ACHN (cell line): Measurements from ENCODE around the gene BEND3.
A peak's percentile ranks its signal among the peaks of the same experiment; 100 is the strongest.
"Not testable (repeated sequence)": the region's sequence is repeated elsewhere in the genome, so short reads cannot be mapped to it uniquely, and the experiment has no call there.

Experiments
- DNase-seq: peaks from one replicate; pipeline ENCODE4 v3.0.0-alpha.2; 2015
- in situ Hi-C: cut with HindIII; loops from 2 replicates; pipeline ENCODE4 v1.10.0; 2017; ENCODE audit warnings: low sequenced_read_pairs, low pct_ligation_motif_present, low pct_unique_long_range_greater_than_20kb

The BEND3 gene

DNA sequence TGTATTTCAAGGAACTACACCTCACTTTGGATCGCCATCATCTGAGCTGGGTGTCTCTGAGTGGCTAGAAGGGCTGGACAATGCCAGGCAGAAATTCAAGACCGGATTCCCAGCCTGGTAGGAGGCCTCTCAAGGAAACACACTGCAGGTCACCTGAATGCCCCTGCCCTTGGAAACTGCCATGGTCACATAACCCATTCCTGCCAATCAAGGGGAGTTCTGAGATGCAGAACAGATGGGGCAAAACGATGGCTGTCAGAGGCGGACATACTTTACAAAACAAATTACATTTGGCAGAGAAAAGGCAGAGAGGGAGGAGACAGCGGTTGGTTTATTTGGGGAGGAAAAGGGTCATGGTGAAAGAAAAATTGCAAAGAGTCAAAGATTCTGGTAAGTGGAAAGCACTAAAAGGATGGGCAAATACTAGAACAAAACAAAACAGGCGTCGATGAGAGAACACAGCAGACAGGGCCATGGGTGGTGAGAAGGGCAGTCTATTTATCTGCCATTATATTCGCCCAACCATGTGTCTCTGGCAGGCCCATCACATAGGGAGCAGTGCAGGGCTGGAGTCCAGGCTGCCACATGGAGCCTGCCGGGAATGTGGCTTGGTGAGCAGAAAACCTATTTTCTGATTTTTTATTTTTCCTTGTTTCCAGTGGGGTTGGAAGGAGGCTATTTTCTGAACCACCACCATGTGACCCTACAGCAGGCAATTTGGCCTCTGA lies 13.5 kb downstream of the BEND3 start:
- DNase-seq, result no peak
- in situ Hi-C loops, result no loop called here

DNA sequence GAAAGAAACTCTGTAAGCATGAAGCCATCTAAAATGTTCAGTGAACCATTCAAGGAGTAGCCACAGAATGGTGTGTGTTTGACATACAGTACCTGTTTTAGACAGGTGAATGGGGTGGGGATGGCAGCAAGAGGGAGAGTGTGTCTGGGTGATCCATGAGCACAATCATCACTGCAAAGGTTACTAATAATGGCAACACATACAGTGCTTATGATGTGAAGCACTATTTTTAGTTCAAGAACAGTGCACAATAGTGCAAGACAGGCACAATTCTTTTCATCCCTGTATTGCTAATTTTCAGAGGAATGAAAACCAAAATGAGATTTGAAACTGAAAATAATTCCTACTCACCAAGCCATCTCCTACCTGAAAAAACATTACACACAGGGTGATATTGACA lies 14.1 kb downstream of the BEND3 start:
- DNase-seq, result no peak

DNA sequence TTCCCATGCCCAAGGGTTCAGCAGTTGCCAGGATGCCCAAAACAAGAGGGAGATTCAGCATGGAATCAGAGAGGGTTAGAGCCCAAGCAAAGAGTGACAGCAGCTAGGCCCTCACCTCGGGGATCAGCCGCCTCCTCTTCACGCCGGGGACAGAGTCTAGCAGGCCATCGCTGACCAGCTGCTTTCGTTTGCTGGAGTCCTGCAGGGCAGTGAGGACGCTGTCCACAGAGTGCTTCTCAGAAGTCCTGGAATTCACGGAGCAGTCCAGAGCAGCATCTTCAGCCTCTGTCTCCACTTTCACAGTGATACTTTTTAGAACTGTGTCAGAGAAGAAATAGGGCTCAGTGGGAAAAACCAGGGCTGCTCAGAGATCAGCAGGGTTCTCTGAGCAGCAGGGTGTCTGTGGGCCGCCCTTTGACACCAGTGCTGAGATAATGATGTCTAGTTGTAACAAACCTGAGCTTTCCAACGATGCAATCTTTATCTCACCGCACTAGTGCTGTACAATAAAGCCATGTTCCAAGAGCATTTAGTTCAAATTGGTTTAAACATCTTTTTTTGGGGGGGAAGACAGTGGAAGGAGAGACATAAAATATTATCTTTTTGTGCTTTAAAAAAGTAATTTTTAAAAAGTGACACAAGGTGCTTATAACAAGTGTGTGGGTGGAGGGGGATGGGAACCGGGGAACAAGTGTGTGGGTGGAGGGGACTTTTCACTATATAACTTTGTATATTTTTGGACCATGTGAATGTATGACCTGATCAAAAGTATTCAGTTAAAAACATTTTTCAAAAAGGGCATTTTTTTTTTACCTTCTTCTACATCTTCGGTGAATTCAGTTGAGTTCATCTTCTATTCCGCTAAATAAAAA lies 16.6 kb downstream of the BEND3 start:
- no peak for DNase-seq
- in situ Hi-C loops, result no loop called here

More for the DNA sequence above, 14.1 kb downstream of the BEND3 start:
- in situ Hi-C loops, result no loop called here

DNA sequence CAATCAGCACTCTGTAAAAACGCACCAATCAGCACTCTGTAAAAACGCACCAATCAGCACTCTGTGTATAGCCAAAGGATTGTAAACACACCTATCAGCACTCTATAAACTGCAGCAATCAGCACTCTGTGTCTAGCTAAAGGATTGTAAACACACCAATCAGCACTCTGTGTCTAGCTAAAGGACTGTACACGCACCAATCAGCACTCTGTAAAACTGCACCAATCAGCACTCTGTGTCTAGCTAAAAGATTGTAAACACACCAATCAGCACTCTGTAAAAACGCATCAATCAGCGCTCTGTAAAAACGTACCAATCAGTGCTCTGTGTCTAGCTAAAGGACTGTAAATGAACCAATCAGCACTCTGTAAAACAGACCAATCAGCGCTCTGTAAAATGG lies 30.9 kb downstream of the BEND3 start:
- DNase-seq, in situ Hi-C loops: not testable (repeated sequence)

DNA sequence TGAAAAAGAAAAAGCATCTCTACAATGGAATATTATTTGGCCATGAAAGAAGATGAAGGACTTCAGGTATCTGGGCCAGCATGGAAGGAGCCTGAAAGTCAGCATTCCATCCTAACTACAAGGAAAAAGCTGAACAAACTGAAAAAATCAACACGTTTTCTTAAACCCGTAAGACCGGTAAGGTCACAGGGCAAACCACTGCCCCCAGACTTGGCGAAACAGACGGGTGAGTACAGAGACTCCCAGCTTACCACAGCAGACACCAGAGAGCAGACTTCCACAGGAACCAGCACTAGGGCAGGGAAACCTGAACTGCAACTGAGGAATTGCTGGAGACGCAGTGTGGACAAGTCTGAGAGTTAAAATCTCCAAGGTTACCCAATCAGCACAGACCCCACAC lies 31.4 kb downstream of the BEND3 start:
- in situ Hi-C loops, result no loop called here
- no peak for DNase-seq

DNA sequence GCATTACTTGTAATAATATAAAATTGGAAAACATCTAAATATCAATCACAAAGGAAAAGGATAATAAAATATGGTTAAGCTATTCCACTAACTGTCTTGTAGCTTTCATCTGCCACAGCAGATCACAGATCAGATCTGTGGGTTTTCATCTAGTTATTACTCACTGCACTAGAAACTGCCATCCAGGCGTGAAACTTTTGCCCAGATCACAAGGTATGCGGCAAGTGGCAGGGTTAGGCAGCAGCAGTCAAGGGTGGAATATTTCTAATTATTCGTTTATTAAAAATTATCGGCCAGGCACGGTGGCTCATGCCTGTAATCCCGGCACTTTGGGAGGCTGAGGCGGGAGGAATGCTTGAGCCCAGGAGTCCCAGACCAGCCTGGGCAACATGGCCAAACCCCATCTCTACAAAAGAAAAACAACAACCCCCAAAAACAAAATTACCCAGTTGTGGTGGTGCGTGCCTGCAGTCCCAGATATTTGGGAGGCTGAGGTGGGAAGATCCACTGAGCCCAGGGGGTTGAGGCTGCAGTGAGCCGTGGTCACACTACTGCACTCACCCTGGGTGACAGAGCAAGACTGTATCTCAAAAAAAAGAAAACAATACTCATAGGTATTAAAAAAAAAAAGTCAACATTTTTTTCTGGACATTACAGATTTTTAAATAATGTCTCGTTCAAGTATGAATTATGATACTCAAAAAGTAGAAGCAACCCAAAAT lies 32.1 kb downstream of the BEND3 start:
- DNase-seq, result no peak
- in situ Hi-C loops, result no loop called here

DNA sequence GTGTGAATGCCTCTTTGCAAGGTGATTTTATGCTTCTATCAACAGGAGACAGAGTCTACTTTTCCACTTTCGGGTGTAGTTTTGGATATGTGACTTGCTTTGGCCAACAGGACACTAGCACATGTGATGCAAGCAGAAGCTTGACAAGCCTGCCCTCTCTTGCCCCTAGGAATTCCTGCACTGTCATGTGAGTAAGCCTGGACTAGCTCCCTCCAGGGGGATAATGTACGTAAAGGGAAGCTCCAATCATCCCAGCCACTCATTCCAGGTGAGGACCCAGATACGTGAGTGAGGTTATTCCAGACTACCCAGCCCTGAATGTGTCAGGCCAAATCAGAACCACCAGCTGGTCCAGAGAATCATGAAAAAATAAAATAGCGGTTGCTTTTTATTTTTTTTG lies 33.3 kb downstream of the BEND3 start:
- no peak for DNase-seq
- in situ Hi-C loops, result no loop called here

DNA sequence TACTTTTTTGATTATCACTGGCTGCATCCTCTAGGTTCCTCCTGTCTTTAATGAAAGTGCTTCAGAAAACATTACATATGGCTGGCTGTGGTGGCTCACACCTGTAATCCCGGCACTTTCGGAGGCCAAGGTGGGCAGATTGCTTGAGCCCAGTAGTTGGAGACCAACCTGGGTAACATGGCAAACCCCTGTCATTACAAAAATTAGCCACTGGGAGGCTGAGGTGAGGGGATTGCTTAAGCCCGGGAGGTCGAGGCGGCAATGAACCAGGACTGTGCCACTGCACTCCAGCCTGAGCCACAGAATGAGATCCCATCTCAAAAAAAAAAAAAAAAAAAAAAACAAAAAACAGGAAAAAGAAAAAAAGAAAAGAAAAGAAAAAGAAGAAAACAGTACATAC lies 35.3 kb downstream of the BEND3 start:
- peak; percentile 19 for DNase-seq
- in situ Hi-C loops, result no loop called here

DNA sequence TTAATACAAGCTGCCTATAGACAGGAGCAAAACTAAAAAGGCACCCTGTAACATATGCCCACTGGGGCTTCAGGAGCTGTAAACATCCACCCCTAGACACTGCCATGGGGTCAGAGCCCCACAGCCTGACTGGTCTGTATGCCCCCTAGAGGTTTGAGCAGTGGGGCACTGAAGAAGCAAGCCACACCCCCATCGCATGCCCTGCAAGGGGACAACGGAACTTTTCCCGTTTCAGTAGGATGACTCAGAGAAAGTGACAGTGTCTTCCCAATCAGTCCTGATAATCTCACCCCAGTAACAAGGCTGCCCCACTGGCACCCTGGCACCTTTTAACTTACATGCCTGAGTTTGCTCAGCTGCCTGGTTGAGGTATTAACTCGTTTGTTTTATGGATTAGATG lies 35.9 kb downstream of the BEND3 start:
- in situ Hi-C loops, result no loop called here
- no peak for DNase-seq

DNA sequence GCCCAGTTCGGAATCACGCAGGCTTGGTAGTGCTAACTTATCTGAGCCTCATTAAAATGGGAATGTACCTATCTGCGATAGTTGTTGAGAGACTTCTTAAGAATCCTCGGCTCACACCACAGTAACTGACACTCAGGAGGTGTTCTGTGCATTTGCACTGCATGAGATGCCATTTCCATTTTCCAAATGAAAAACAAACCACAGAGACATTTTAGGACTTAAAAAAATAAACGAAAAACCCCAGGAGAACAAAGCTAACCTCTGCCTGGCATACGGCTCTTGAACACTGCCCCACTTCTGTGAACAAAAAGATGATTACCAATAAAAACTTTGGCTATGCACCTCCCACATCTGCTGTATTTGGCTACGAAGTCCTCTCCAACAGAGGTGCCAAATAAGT lies 37.6 kb downstream of the BEND3 start:
- DNase-seq, result no peak
- in situ Hi-C loops, result no loop called here

DNA sequence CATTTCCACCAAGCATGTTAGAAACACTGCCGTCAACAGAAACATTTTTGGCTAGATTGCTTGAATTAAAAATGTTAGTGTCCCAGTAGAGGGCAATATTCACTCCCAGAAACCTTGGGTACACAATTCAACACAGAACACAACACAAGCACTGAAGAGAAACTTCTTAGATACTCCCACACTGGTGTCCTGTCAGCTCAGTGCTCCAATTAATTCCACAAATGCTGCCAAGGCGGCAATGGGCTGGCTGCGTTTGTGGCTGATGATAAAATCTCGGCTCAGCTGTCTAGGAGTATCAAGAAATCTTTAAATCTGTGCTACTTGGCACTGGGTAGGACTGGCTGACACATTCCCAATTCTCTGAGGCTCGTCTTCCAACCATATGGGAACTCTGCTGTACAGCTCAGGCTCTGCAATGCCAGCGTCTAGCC lies 39.3 kb downstream of the BEND3 start:
- in situ Hi-C loops, result no loop called here
- no peak for DNase-seq

DNA sequence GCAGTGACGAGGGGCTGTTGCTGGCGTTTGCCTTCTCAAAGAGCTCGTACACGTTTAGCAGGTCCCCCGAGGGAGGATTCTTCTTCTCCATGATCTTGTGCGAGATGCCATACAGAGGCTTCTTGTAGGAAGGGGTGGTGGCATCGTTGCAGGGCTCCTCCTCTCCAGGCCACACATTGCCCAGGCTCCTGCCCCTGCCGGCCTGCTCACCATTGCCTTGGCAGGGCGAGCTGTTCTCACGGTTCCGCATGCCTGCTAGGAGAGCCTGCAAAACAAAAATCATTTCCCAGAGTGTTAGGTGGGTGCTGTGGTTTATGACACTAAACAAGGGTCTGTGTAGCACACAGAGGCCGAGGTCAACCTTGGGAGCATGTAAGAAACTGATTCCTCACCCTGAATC lies 44.6 kb downstream of the BEND3 start:
- in situ Hi-C loops, result no loop called here
- DNase-seq, result no peak

DNA sequence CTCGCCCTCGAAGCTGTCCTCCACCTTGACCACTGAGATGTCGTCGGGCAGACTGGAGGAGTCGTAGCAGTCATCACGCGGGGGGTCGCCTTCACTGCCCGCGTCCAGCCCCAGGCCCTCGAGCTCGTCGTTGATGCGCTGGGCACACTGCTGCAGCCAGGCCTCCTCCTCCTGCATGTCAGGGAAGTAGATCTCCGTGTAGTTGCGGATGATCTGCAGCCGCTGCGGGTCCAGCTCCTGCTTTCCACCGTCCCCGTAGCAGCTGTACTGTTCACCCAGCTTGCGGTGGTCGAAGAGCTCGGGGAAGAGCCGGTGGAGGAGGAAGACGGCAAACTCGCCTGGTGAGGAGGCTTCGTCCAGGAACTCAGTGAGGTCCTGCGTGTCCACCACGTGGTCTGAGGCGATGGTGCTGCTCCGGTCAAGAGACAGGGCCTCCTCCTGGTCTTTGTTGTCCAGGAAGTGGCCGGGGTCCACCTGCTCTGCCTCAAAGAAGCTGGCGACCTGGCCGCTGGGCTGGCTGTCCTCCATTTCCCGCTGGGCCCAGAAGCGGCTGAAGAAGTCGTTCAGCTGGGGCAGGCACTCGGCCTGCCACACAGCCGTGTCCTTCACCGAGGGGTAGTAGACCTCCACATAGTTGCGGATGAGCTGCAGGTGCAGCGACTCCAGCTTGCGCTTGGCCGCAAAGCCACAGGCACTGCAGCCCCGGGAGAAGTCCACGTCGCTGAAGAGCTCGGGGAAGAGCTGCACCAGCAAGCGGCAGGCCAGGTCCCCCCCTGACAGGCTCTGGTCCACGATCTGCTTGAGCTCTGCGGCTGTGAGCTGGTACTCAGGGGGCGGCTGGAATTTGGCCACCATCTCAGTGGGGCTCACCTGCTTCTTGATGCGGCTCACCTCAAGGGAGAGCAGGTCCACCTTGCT lies 45.4 kb downstream of the BEND3 start:
- in situ Hi-C loops, result no loop called here
- DNase-seq, result no peak

DNA sequence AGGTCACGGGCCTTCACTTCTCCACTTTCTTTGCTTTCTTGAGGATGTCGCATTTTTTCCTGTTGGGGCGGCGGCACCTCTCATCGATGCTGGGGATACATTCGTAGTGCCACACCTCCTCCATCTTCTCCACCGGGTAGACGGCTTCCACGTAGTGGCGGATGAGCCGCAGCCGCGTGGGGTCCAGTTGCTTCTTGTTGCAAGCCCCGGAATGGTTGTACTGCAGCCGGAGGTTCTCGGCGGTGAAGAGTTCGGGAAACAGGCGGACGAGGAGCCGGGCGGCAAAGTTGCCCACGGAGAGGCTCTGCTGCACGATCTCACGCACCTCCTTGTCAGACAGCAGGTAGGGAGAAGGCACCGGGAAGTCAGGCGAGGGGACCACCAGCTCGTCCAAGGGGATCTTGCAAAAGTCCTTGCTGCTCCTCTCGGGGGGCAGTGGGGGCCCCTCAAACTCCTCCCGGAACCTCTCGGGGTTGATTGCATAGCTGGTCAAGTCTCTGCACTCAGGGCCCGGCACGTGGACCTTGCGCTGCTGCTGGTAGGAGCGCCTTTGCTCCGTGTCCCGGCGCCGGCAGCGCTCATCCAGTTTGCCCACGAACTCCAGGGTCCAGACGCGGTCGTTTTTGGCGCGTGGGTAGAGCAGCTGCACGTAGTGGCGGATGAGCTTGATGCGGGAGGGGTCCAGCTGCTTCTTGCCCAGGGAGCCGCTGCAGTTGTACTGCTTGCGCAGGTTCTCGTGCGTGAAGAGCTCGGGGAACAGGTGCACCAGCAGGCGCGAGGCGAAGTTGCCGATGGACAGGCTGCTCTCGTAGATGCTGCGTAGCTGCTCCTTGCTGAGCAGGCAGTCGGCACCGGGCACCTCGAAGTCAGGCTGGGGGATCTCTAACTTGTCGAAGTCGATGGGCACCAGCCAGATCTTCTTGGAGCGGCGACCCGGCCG lies 46.4 kb downstream of the BEND3 start:
- in situ Hi-C loops, result no loop called here
- DNase-seq, result no peak

DNA sequence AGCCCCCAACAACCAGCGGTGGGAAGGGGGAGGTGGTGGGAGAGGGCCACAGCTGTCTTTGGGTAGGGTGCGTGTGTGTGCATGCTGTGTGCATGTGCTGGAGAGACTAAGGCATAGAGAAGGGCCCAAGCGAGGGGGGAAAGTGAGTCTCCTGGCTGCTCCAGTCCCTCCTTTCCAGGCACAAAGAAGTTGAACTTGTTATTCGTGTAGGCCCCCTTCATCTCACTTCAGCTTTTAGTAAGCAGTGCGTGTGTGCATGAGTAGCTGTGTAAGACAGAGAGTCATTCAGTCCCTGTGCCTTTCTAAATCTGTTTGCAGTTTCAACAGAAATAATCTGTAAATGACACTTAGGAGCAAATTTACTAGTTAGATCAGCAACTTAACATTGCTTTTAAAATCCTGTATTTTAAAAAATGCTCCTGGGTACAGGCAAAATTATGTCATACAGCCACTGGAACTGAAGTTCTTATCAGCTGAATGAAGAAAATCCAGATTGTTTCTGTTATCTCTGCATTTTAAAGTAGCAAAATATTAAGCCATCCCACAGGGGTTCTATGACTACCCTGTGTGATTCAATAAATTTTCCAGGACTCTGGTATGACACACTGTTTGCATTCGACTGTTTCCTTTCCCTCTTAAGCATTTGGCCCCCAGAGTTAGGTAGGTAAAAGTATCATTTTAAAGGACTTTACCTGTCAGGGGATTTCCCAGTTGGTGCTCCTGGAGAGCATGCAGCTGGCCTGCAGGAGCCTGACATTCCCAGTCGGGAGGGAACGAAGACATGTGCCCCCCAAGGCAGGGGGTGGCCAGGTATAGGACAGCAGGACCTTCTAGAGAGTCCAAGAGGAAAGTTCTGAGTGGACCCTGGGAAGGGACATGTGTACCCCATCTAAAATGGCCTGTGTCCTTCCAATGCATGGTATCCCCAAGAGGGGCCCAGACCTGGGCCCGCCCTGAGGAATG lies 48.3 kb downstream of the BEND3 start:
- in situ Hi-C loops, result no loop called here
- no peak for DNase-seq

DNA sequence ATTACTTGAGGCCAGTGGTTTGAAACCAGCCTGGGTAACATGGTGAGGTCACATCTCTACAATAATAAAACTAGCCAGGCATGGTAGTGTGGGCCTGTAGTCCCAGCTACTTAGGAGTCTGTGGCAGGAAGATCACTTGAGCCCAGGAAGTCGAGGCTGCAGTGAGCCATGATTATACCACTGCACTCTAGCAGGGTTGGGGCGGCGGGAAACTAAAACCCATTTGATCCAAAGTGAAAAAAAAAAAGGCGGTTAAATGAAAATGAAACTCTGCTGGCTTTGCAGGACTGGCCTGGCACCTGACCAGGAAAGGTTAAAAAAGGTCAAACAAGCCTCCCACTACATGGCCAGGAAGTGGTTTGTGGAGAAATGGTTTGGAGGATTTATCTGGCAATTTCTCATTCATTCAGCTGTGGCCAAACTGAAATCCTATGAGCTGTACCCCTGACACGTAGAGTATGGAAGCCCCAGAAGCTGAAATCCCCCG lies 50.7 kb downstream of the BEND3 start:
- DNase-seq, result peak; percentile 82
- in situ Hi-C loops, result no loop called here
